Muscle of back (tissue), 10 donors: ENCODE measurements around the gene TSPYL1. TPM values are rescaled to one million over a fixed set of nuclear protein-coding genes. Genes with fewer than 3 reads are reported as not detected.

ENCODE experiments used
- polyA plus RNA-seq, 10 donors: library from polyadenylated mRNA; unstranded; fragments of 120-200 nt; gene quantifications; one replicate each; pipeline ENCODE4 v1.2.1, GENCODE V29; 2013; ENCODE audit not compliant: insufficient read length in 10 of 10

Gene TSPYL1
- polyA plus RNA-seq, 10 donors: 40.6 to 66.9 (median 52.0) TPM

Other genes starting within 250 kb of the TSPYL1 start
- gene FRK, start 219.0 kb downstream of the TSPYL1 start, polyA plus RNA-seq: under 1 TPM; 0.39 to 0.84 (median 0.64) TPM
- gene NT5DC1, start 179.1 kb downstream of the TSPYL1 start, polyA plus RNA-seq: 10 to 100 TPM; 15.3 to 27.1 (median 21.3) TPM
- gene COL10A1, start 153.8 kb downstream of the TSPYL1 start, polyA plus RNA-seq: under 1 TPM; 0.12 to 0.99 (median 0.26) TPM
- 10 to 100 TPM; 15.9 to 21.9 (median 18.8) TPM for gene TSPYL4, start 25.9 kb downstream of the TSPYL1 start, polyA plus RNA-seq
- 10 to 100 TPM; 30.3 to 39.2 (median 33.1) TPM for gene DSE, start 91.0 kb upstream of the TSPYL1 start, polyA plus RNA-seq
- 1 to 10 TPM; 2.1 to 4.7 (median 4.0) TPM for gene CALHM6, start 181.4 kb upstream of the TSPYL1 start, polyA plus RNA-seq
- 1 to 10 TPM; 2.6 to 3.7 (median 3.1) TPM for gene CALHM5, start 231.7 kb upstream of the TSPYL1 start, polyA plus RNA-seq